GM23338 (cell line): Measurements from ENCODE around the gene MARCKSL1. TPM values are rescaled to one million over a fixed set of nuclear protein-coding genes. Genes with fewer than 3 reads are reported as not detected.
"Not testable (repeated sequence)": the region's sequence is repeated elsewhere in the genome, so short reads cannot be mapped to it uniquely, and the experiment has no call there.

ENCODE experiments used
- ATAC-seq: fragments of 200-7000 bp; cut with Tn5 transposase; 3 replicates; pipeline ENCODE4 v1.9.1; 2020
- DNase-seq: peaks from one replicate; pipeline ENCODE4 v3.0.0-alpha.2; 2015; ENCODE audit warnings: low spot score
- H2AFZ ChIP-seq: fragments of 200-600 bp; sonication (generic); 2 replicates; pipeline ENCODE4 v1.8.0; 2016; ENCODE audit warnings: antibody characterized with exemption, mild to moderate bottlenecking, moderate library complexity
- H3F3A ChIP-seq: fragments of 200-600 bp; sonication (generic); replicated peaks from 2 replicates; pipeline ENCODE4 v1.8.0; 2017; ENCODE audit warnings: antibody characterized with exemption, mixed run types, low read depth
- H3K27ac ChIP-seq: fragments of 200-600 bp; sonication (generic); 2 replicates; pipeline ENCODE4 v1.6.1; 2016; ENCODE audit warnings: low read depth
- H3K27me3 ChIP-seq: fragments of 200-600 bp; sonication (generic); 2 replicates; pipeline ENCODE4 v1.8.0; 2016; ENCODE audit warnings: mild to moderate bottlenecking, mixed run types, moderate library complexity; ENCODE audit not compliant: insufficient read depth
- H3K36me3 ChIP-seq: fragments of 200-600 bp; sonication (generic); 2 replicates; pipeline ENCODE4 v1.8.0; 2016; ENCODE audit warnings: mild to moderate bottlenecking; ENCODE audit not compliant: insufficient read depth
- H3K4me1 ChIP-seq: fragments of 200-600 bp; sonication (generic); 2 replicates; pipeline ENCODE4 v1.8.0; 2016; ENCODE audit warnings: mild to moderate bottlenecking, moderate library complexity; ENCODE audit not compliant: insufficient read depth
- H3K4me2 ChIP-seq: fragments of 200-600 bp; sonication (generic); 2 replicates; pipeline ENCODE4 v1.7.1; 2017; ENCODE audit warnings: mixed run types
- H3K4me3 ChIP-seq: fragments of 200-600 bp; sonication (generic); 2 replicates; pipeline ENCODE4 v1.6.1; 2016; ENCODE audit warnings: mixed run types
- H3K79me2 ChIP-seq: fragments of 200-600 bp; sonication (generic); replicated peaks from 2 replicates; pipeline ENCODE4 v1.8.0; 2017; ENCODE audit warnings: mild to moderate bottlenecking; ENCODE audit not compliant: insufficient read depth
- H3K9me2 ChIP-seq: fragments of 200-600 bp; sonication (generic); 2 replicates; pipeline ENCODE4 v1.8.0; 2017; ENCODE audit not compliant: insufficient read depth
- H4K20me1 ChIP-seq: fragments of 200-600 bp; sonication (generic); replicated peaks from 2 replicates; pipeline ENCODE4 v1.8.0; 2017; ENCODE audit warnings: mild to moderate bottlenecking; ENCODE audit not compliant: insufficient read depth
- H3K27ac Mint-ChIP-seq: 2 replicates; pipeline ENCODE4 v1.8.0; 2020; ENCODE audit warnings: inconsistent platforms, mild to moderate bottlenecking, moderate library complexity, mixed read lengths
- H3K27me3 Mint-ChIP-seq: 3 replicates; pipeline ENCODE4 v1.8.0; 2022; ENCODE audit warnings: low read depth, mild to moderate bottlenecking, moderate library complexity, mixed read lengths, inconsistent platforms; ENCODE audit not compliant: insufficient read depth, poor library complexity
- H3K36me3 Mint-ChIP-seq: 3 replicates; pipeline ENCODE4 v1.8.0; 2021; ENCODE audit warnings: low read depth, mild to moderate bottlenecking, inconsistent platforms, moderate library complexity, mixed read lengths
- H3K4me1 Mint-ChIP-seq: 3 replicates; pipeline ENCODE4 v1.8.0; 2020; ENCODE audit warnings: mild to moderate bottlenecking, inconsistent platforms, mixed read lengths
- H3K4me3 Mint-ChIP-seq: 3 replicates; pipeline ENCODE4 v1.8.0; 2021; ENCODE audit warnings: moderate library complexity, mild to moderate bottlenecking, inconsistent platforms, mixed read lengths
- H3K9me3 Mint-ChIP-seq: 3 replicates; pipeline ENCODE4 v1.8.0; 2020; ENCODE audit warnings: moderate library complexity, mild to moderate bottlenecking, inconsistent platforms, mixed read lengths
- CREB1 ChIP-seq: fragments of 250-450 bp; sonication (Bioruptor Pico); IDR thresholded peaks from 2 replicates; pipeline ENCODE4 v1.5.0; 2020; ENCODE audit warnings: low read depth, mild to moderate bottlenecking, moderate library complexity
- EZH2 ChIP-seq: fragments of 200-600 bp; sonication (generic); IDR thresholded peaks from one replicate; pipeline ENCODE4 v1.8.0; 2017; ENCODE audit warnings: antibody characterized with exemption, mild to moderate bottlenecking, low read depth; ENCODE audit not compliant: unreplicated experiment
- EZH2phosphoT487 ChIP-seq: fragments of 200-600 bp; sonication (generic); IDR thresholded peaks from one replicate; pipeline ENCODE4 v1.8.1; 2018; ENCODE audit warnings: antibody characterized with exemption; ENCODE audit not compliant: unreplicated experiment
- JUNB ChIP-seq: IDR thresholded peaks from one replicate; pipeline ENCODE4 v1.6.1; 2016; ENCODE audit warnings: antibody characterized with exemption; ENCODE audit not compliant: unreplicated experiment
- NANOG ChIP-seq: IDR thresholded peaks from 2 replicates; pipeline ENCODE4 v1.6.1; 2016; ENCODE audit warnings: antibody characterized with exemption, borderline replicate concordance
- POLR2AphosphoS5 ChIP-seq: IDR thresholded peaks from 2 replicates; pipeline ENCODE4 v1.6.1; 2016; ENCODE audit warnings: antibody characterized with exemption, low read depth
- REST ChIP-seq: IDR thresholded peaks from one replicate; pipeline ENCODE4 v1.6.1; 2018; ENCODE audit warnings: antibody characterized with exemption; ENCODE audit not compliant: unreplicated experiment
- ZNF114 ChIP-seq: fragments of 250-450 bp; sonication (Bioruptor Pico); IDR thresholded peaks from 2 replicates; pipeline ENCODE4 v1.5.0; 2020; ENCODE audit warnings: mild to moderate bottlenecking, moderate library complexity
- ZNF331 ChIP-seq: fragments of 250-450 bp; sonication (Bioruptor Pico); IDR thresholded peaks from 2 replicates; pipeline ENCODE4 v1.5.0; 2020; ENCODE audit warnings: low read depth, mild to moderate bottlenecking, moderate library complexity
- polyA plus RNA-seq: library from polyadenylated mRNA; unstranded; fragments of >200 nt; fragmentation: Nextera tagmentation; extraction: Ambion mirVana; gene quantifications from 2 replicates; pipeline ENCODE4 v1.2.1, GENCODE V29; 2016
- total RNA-seq: library from RNA; depleted of rRNA; stranded (reverse); fragments of >200 nt; shearing (Covaris generic); gene quantifications from 2 replicates; pipeline ENCODE4 v1.2.3, GENCODE V29; 2014
- TF ChIP-seq, protein P1 (sequence below), 2 experiments: fragments of 200-600 bp in 1 of 2; sonication (generic) in 1 of 2; conservative IDR thresholded peaks; 2 replicates each; pipeline versions ENCODE4 v1.5.1 to v1.6.1; 2016 to 2017; ENCODE audit warnings: antibody characterized with exemption in 2 of 2, low read depth in 2 of 2, mild to moderate bottlenecking in 2 of 2, moderate library complexity in 1 of 2
- TF ChIP-seq, protein P2 (sequence below): IDR thresholded peaks from 2 replicates; pipeline ENCODE4 v1.6.1; 2016; ENCODE audit warnings: antibody characterized with exemption

Gene MARCKSL1
- total and polyA plus RNA-seq, 2 experiments from 2014 or later = 329 to 553 TPM

DNA sequence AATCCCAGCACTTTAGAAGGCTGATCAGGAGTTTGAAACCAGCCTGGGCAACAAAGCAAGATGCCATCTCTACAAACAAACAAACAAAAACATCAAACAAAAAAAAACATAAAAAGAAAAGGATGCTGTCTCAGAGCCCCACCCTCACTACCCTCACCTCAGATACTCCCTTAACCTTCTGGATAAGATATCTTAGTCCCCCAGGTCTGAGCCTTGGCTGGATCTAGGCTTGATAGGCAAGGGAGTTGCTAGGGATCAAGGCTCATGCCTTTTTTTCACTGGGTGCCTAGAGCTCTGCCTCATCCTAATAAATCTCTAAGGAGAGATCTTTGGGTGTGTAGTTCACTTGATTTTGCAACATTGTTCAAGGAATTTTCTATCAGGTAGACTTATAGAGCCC, 36.7 kb downstream of the MARCKSL1 start (continued):
- no peak for TF ChIP-seq ZNF331 (CRISPR knock-in tag)
- TF ChIP-seq, protein P1, sequence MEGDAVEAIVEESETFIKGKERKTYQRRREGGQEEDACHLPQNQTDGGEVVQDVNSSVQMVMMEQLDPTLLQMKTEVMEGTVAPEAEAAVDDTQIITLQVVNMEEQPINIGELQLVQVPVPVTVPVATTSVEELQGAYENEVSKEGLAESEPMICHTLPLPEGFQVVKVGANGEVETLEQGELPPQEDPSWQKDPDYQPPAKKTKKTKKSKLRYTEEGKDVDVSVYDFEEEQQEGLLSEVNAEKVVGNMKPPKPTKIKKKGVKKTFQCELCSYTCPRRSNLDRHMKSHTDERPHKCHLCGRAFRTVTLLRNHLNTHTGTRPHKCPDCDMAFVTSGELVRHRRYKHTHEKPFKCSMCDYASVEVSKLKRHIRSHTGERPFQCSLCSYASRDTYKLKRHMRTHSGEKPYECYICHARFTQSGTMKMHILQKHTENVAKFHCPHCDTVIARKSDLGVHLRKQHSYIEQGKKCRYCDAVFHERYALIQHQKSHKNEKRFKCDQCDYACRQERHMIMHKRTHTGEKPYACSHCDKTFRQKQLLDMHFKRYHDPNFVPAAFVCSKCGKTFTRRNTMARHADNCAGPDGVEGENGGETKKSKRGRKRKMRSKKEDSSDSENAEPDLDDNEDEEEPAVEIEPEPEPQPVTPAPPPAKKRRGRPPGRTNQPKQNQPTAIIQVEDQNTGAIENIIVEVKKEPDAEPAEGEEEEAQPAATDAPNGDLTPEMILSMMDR (conservative IDR thresholded peaks at IDR 0.05; ENCODE audit: low read depth in 2 of 2) = no peak
- no peak for TF ChIP-seq ZNF114 (CRISPR knock-in tag)
- TF ChIP-seq REST = no peak
- no peak for TF ChIP-seq NANOG

- H3K36me3 Mint-ChIP-seq = peaks cover 23% of the 10 kb centered on the region
Measured at GRCh38 chr1:32298211-32298610, 37.8 kb downstream of the MARCKSL1 start.

DNA sequence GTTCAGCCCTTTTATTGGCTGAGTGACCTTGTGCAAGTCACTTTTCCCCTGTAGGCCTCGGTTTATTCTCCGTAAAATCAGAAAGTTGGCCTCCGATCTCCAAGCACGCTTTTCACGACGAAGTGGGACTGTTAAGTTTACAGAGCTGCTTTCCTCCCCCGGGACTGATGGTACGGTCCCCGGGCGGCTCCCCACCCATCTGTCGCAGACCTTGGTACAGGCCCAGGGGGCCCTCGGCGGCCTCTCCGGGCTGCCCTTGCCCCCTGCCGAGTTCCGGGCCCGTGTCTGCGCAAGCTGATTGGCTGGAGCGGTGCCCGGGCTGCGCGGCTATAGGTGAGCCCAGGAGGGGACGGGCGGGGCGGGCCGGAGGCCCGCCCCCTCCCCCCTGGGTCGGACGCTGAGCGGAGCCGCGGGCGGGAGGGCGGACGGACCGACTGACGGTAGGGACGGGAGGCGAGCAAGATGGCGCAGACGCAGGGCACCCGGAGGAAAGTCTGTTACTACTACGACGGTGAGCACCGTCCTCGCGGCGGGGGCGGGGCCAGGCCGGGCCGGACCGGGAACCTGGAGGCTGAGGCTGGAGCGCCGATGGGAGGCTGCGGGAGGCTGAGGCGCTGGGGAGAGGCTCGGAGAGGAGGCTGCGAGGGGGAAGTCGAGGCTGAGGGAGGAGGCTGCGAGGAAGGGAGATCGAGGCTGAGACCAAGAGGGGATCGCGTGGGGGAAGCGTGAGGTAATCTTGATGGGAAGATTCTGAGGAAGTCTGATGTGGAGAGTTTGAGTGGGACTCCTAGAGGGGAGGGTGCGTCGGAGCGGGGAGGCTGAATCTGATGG, 44.1 kb downstream of the MARCKSL1 start, which contains the start of gene HDAC1:
TSS of gene HDAC1 (plus strand) at position 376 of the 831 bp plus-strand sequence. CDS start at position 463, 87 bp downstream.
- Mint-ChIP-seq H3K9me3 (no peaks in the 10 kb centered on the region; the same call in 2 of the 3 replicates), H3K27me3 (peaks cover 21% of the 10 kb centered on the region), H3K4me1 (peaks cover 19% of the 10 kb centered on the region), H3K36me3 (peaks cover 16% of the 10 kb centered on the region), H3K4me3 (peak within 1 kb of the TSS; percentile 94), H3K27ac (peak within 1 kb of the TSS; percentile 83)
- peak; percentile 90 for ATAC-seq
- Histone ChIP-seq H3K4me2 (peak within 1 kb of the TSS; percentile 92), H3K27ac (peak within 1 kb of the TSS; percentile 59; the same call in 1 of the 2 replicates), H3K4me3 (peak within 1 kb of the TSS; percentile 92), H3F3A (0 out of 2 replicates have a peak, but pooled peaks cover 6% of the 10 kb centered on the region), H2AFZ (peak within 1 kb of the TSS; percentile 94), H3K27me3 (no peaks in the 10 kb centered on the region), H3K4me1 (peaks cover 8% of the 10 kb centered on the region), H3K36me3 (no peaks in the 10 kb centered on the region), H3K79me2 (peaks cover 49% of the 10 kb centered on the region), H3K9me2 (no peaks in the 10 kb centered on the region), H4K20me1 (peaks cover 31% of the 10 kb centered on the region)
- TF ChIP-seq CREB1 (CRISPR knock-in tag) (no peak), ZNF114 (CRISPR knock-in tag) (no peak), NANOG (no peak), JUNB (no peak), POLR2AphosphoS5 (peak; percentile 76), EZH2 (no peak), EZH2phosphoT487 (no peak)
- TF ChIP-seq, protein P2, sequence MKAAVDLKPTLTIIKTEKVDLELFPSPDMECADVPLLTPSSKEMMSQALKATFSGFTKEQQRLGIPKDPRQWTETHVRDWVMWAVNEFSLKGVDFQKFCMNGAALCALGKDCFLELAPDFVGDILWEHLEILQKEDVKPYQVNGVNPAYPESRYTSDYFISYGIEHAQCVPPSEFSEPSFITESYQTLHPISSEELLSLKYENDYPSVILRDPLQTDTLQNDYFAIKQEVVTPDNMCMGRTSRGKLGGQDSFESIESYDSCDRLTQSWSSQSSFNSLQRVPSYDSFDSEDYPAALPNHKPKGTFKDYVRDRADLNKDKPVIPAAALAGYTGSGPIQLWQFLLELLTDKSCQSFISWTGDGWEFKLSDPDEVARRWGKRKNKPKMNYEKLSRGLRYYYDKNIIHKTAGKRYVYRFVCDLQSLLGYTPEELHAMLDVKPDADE = no peak
- peak; percentile 95 for DNase-seq

More at GRCh38 chr1:32298211-32298610, 37.8 kb downstream of the MARCKSL1 start:
- not testable (repeated sequence) for H3K9me3 Mint-ChIP-seq, H3K27ac Mint-ChIP-seq, H2AFZ ChIP-seq, H3K27me3 Mint-ChIP-seq, H3K4me3 Mint-ChIP-seq, H3K27ac ChIP-seq, H3K4me1 ChIP-seq, DNase-seq, ATAC-seq, H3K9me2 ChIP-seq, H3K4me2 ChIP-seq, H3K4me3 ChIP-seq, H3K27me3 ChIP-seq, H3F3A ChIP-seq
- H3K4me1 Mint-ChIP-seq = peaks cover 11% of the 10 kb centered on the region
- peaks cover 90% of the 10 kb centered on the region for H3K79me2 ChIP-seq
- H4K20me1 ChIP-seq = peaks cover 48% of the 10 kb centered on the region
- H3K36me3 ChIP-seq = peaks cover 10% of the 10 kb centered on the region
